Measurements from ENCODE around the gene HRK. TPM values are rescaled to one million over a fixed set of nuclear protein-coding genes. Genes with fewer than 3 reads are reported as not detected.

HRK gene
- total RNA-seq, 1 experiment from 2014 or later: 3.5 TPM

DNA sequence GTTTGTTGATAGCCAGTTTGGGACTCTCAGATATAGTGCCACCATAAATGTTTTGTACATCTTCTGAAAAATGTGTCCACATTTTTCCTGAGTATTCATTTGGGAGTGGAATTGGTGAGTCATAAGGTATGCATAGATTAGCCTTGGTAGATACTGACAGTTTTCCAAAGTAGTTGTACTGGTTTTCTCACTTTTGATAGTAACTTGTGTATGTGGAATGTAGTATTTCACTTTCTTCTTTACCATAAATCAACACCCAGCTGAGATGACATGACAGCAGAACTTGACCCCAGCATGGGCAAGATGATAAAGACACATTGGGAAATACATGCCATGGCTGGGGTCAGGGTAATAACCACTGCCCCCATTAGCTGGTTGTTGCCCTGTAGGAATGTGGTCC lies 34.9 kb upstream of the HRK start (continued):
- TF ChIP-seq AR (CRISPR knock-in tag; IDR thresholded peaks at IDR 0.05) (no peak), E2F4 (CRISPR knock-in tag; IDR thresholded peaks at IDR 0.05; ENCODE audit: borderline replicate concordance, low read depth) (no peak), CREB1 (CRISPR knock-in tag; IDR thresholded peaks at IDR 0.05) (no peak), JUN (CRISPR knock-in tag; IDR thresholded peaks at IDR 0.05) (no peak), NR3C1 (CRISPR knock-in tag; conservative IDR thresholded peaks at IDR 0.05; ENCODE audit: low read depth) (no peak), TP53 (CRISPR knock-in tag; IDR thresholded peaks at IDR 0.05) (no peak), EMX1 (CRISPR knock-in tag; IDR thresholded peaks at IDR 0.05) (no peak), GABPB1 (CRISPR knock-in tag; IDR thresholded peaks at IDR 0.05) (no peak)
- TF ChIP-seq, protein P1, sequence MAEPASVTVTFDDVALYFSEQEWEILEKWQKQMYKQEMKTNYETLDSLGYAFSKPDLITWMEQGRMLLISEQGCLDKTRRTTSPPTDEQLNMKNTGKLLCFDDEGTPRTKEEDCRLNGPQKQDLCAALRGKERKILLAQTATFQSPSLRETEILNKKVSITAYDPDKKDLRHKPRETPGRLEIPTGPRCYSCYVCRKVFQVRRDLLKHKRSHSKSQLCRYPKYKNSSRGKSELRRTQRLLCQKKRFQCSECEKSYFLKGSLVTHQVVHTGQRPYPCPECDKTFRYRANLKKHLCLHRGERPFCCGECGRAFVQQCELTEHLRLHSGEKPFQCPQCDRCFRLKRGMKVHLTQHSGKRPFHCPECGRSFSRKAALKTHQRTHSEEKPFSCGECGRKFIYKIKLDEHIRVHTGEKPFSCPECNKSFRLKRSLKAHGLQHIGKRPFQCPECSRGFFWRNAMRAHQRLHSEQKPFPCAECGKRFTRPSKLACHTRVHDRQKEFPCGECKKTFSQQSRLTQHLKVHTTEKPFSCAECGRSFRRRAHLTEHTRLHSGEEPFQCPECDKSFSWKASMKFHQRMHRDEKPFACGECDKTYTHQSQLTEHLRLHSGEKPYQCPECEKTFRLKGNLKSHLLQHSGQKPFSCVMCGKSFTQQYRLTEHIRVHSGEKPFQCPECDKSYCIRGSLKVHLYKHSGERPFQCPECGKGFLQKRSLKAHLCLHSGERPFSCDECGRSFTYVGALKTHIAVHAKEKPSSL (CRISPR knock-in tag; conservative IDR thresholded peaks at IDR 0.05): no peak

DNA sequence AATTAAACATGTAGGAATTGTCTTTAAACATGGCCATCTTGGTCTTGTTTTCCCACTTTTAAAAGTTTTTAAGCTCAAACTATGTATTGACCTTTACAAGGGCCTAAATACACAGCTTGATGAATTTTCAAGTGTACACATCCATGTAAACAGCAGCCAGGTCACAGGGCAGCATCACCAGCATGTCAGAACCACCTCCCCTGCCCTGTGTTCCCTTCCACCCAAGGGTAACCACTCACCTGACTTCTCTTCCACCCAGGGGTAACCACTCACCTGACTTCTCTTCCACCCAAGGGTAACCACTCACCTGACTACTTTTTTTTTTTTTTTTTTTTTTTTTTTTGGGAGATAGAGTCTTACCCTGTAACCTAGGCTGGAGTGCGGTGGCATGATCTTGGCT lies 34.1 kb upstream of the HRK start:
- ChIA-PET POLR2A (no interaction called here), CTCF (interaction anchor here (0.5 to 0.9 kb wide), 2 partner anchors 156 to 206 kb away, joined by 3 read pairs; no protein-coding TSS in a partner anchor)
- Mint-ChIP-seq H3K4me1 (peaks cover 18% of the 10 kb centered on the region), H3K4me3 (no peak overlapping the region), H3K27ac (no peak overlapping the region), H3K36me3 (no peaks in the 10 kb centered on the region; the same call in 1 of the 2 replicates), H3K9me3 (peaks cover 3% of the 10 kb centered on the region; the same call in 1 of the 2 replicates), H3K27me3 (ENCODE audit: low read depth) (no peaks in the 10 kb centered on the region)
- ATAC-seq (no peak), DNase-seq (ENCODE audit: low spot score) (no peak)
- TF ChIP-seq NFE2L1 (CRISPR knock-in tag; IDR thresholded peaks at IDR 0.05) (no peak), SP1 (CRISPR knock-in tag; conservative IDR thresholded peaks at IDR 0.05) (no peak), GTF2I (CRISPR knock-in tag; conservative IDR thresholded peaks at IDR 0.05) (no peak), E2F1 (CRISPR knock-in tag; IDR thresholded peaks at IDR 0.05) (no peak), ZNF281 (CRISPR knock-in tag; IDR thresholded peaks at IDR 0.05) (no peak), ZNF263 (CRISPR knock-in tag; IDR thresholded peaks at IDR 0.05; ENCODE audit: low read depth) (no peak), ZNF532 (CRISPR knock-in tag; IDR thresholded peaks at IDR 0.05; ENCODE audit: borderline replicate concordance) (no peak), NR2C2 (CRISPR knock-in tag; IDR thresholded peaks at IDR 0.05) (no peak), RELA (CRISPR knock-in tag; IDR thresholded peaks at IDR 0.05; ENCODE audit: borderline replicate concordance) (no peak)
- TF ChIP-seq, protein P2, sequence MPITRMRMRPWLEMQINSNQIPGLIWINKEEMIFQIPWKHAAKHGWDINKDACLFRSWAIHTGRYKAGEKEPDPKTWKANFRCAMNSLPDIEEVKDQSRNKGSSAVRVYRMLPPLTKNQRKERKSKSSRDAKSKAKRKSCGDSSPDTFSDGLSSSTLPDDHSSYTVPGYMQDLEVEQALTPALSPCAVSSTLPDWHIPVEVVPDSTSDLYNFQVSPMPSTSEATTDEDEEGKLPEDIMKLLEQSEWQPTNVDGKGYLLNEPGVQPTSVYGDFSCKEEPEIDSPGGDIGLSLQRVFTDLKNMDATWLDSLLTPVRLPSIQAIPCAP (CRISPR knock-in tag; IDR thresholded peaks at IDR 0.05): no peak
